SK-N-DZ (cell line): ENCODE measurements around the gene KIAA0319L.
"Not testable (repeated sequence)": the region's sequence is repeated elsewhere in the genome, so short reads cannot be mapped to it uniquely, and the experiment has no call there.

Experiments used
- DNase-seq: peaks from one replicate; pipeline ENCODE4 v3.0.0-alpha.2; 2015; ENCODE audit warnings: low spot score

The KIAA0319L gene

DNA sequence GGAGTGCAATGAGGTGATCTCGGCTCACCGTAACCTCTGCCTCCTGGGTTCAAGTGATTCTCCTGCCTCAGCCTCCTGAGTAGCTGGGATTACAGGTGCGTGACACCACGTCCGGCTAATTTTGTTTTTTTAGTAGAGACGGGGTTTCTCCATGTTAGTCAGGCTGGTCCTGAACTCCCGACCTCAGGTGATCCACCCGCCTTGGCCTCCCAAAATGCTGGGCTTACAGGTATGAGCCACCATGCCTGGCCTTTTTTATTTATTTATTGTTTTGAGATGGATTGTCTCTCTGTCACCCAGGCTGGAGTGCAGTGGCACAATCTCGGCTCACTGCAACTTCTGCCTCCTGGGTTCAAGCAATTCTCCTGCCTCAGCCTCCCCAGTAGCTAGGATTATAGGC is 24.4 kb upstream of the KIAA0319L start:
- DNase-seq = not testable (repeated sequence)

DNA sequence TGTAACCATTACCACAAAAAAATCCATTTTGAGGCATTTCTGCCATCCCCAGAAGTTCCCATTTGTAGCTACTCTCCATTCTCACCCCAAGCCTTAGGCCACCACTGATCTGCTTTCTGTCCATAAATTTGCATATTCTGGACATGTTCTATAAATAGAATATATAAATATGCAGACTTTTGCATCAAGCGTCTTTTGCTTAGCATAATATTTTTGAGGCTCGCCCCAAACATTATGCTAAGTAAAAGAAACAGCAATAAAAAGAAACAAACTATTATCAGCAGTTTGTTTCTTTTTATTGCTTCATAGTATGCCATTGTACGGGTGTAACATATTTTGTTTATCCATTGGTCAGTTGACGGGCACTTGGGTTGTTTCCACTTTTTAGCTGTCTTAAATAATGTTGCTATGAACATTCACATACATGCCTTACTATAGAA is 23.8 kb upstream of the KIAA0319L start:
- no peak for DNase-seq

DNA sequence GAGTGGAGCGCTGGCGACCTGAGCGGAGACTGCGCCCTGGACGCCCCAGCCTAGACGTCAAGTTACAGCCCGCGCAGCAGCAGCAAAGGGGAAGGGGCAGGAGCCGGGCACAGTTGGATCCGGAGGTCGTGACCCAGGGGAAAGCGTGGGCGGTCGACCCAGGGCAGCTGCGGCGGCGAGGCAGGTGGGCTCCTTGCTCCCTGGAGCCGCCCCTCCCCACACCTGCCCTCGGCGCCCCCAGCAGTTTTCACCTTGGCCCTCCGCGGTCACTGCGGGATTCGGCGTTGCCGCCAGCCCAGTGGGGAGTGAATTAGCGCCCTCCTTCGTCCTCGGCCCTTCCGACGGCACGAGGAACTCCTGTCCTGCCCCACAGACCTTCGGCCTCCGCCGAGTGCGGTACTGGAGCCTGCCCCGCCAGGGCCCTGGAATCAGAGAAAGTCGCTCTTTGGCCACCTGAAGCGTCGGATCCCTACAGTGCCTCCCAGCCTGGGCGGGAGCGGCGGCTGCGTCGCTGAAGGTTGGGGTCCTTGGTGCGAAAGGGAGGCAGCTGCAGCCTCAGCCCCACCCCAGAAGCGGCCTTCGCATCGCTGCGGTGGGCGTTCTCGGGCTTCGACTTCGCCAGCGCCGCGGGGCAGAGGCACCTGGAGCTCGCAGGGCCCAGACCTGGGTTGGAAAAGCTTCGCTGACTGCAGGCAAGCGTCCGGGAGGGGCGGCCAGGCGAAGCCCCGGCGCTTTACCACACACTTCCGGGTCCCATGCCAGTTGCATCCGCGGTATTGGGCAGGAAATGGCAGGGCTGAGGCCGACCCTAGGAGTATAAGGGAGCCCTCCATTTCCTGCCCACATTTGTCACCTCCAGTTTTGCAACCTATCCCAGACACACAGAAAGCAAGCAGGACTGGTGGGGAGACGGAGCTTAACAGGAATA is 20.1 kb upstream of the KIAA0319L start:
- no peak for DNase-seq

DNA sequence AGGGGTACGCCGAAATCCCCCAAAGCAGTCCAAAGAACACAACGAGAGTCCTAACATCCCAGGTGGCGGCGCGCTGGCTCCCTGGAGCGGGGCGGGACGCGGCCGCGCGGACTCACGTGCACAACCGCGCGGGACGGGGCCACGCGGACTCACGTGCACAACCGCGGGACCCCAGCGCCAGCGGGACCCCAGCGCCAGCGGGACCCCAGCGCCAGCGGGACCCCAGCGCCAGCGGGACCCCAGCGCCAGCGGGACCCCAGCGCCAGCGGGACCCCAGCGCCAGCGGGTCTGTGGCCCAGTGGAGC is 19.5 kb upstream of the KIAA0319L start:
- DNase-seq = not testable (repeated sequence)

DNA sequence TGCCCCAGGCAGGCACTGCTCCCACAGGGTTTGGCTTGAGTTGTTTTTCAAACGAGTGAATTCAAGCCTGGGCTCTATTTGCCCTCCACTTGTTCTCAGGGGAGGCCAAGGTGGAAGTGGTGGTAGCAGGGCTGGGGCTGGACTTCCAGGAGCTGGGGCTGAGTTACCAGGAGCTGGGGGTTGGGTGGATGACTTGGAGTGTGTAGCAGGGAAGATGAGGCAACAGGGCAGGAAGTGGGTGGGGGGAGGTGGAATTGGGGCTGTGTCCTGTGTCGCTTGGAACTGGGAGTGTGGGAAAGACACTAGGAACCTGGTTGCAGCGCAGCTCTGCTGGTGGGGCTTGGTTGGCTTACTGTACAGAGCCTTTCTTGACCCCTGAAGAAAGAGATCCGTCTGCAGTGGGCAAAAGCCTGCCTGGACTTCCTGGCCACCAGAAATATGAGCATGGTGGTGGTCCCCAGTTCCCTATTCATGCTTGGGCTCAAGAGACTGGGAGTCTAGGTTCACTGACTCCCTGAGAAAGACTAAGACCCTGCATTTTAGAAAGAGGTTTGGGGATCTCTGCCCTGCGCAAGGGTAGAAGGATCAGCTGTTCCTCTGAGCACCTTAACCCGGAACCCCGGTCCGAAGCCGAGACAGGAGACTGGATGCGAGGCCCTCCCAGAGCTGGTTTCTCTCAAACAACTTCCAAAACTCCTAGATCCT is 19.0 kb upstream of the KIAA0319L start:
- DNase-seq = no peak

DNA sequence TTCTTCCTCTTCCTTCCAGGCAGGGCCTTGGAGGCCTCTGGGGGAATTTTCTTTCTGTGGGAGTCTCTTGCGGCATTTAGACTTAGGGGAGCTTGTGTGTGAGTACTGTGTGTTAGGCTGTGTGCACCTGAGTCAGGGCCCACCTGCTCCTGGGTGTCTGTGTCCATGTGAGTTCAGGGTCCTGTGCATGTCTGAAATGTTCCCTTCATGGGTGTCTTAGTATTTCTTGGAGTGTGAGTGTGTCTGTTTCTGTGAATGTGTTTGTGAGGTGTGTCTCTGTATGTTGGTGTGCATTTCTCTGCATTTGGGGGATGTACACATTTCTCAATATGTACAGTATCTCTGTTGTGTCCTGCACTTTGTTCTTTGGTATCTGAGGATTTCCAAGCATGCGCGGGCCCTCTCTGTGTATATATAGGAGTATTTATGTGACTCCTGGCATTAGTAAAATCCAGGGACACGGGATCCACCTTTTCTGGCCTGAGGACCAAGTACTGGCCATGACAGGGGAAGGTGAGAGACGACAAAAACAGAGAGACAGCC is 18.3 kb upstream of the KIAA0319L start:
- DNase-seq = no peak

DNA sequence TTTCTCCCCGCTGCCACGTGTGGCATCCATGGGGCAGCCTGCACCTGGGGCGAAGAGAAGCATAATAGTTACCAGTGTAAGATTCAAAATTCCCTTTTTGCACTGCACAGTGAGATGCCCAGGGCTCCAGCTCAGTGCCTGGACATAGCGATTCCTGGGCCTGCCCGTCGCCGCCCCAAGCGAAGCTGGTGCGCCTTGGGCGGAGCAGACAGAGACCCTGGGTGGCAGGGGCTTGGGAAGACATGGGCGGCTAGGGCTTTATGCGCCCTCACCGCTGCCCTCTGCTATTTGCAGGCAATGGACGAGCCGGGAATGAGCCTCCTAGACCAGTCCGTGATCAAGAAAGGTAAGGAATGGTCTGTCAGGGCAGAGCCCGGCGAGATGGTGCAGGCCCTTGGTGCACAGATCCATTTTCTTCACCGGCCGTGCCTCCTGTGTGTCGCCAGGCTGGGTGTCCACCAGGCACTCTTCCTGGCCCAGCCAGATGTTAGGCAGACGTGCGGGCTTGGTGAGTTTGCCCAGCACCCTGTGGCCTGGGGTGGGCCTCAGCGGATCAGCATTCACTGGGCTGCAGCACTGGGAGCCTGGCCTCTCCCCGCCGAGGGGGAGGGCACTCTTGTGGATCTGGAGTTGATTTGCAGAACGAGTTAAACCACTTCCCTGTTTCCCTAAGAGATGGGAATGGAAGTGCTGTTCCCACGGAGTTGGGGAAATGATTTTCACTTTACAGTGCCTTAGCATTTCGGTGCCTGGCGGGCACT is 17.6 kb upstream of the KIAA0319L start:
- DNase-seq = no peak

DNA sequence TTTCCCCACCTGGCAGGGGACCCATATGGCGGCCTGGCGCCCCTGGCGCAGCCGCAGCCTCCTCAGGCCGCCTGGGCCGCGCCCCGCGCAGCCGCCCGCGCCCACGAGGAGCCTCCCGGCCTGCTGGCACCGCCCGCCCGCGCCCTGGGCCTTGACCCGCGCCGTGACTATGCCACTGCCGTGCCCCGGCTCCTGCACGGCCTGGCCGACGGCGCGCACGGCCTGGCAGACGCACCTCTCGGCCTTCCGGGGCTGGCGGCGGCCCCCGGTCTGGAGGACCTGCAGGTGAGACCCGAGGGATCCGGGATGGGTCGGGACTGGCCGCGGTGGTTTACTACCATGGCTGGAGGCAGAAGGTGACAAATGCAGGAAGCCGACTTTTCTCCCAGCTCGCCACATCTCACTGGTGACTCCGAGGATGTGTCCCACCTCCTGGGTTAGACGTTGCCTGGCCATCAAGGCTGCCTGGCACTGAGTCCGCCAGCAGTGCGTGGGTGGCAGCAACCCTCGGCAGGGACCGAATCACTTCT is 17.0 kb upstream of the KIAA0319L start:
- no peak for DNase-seq

DNA sequence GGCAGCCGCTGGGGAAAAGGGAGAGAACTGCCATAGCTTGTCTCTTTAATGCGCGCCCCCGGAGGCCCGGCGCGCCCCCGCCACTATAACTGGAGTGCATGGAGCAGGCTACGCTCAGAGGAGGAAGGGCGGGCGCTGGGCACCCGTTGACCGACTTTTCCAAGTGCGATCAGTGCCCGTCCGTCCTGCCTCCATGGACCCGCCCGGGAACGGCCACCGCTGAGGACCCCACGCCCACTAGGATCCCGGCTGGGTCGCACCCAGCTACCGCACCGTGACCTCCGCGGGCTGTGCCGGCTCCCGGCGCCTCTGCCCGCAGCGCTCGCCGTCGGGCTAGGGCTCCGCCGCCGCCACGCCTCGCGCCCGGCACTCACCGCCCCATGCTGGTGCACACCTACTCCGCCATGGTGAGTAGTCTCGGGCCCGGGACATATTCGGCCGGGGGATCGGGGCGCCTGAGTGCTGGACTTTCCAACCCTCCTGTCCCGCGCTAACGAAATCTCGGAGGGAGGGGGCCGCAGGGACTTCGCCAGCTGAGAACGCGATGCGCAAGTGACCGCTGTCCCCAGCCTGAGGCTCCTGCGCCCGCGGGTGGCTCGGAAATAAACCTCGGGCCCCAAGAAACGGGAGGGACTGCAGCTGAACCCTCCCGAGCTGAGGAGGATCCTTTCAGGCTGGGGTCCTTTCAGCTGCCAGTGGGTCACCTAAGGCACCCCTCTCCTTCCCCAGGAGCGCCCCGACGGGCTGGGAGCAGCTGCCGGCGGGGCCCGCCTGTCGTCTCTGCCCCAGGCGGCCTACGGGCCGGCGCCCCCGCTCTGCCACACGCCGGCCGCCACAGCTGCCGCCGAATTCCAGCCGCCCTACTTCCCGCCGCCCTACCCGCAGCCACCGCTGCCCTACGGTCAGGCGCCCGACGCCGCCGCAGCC is 16.3 kb upstream of the KIAA0319L start, which contains the start of gene TFAP2E:
TFAP2E (plus strand) TSS at position 117 of the 927 bp plus-strand sequence; CDS start at position 381, 264 bp downstream.
- DNase-seq = no peak

DNA sequence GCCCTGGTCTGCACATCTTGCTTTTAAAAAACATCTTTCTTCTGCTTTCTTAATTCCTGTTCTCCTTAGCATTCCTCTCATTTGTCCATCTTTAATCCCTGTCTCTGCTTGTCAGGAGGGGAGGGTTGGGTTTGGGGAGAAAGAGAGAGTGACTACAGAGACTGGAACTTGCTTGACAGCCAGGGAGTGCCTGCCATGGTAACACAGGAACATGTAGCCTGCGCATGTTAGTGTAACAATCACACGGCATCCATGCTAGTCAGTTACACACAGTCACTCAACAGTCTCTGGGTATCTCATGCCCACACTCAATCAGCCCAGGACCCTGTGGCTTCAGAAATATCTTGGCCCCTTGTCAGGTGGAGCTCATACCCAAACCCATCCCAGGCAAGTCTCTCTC is 15.1 kb upstream of the KIAA0319L start:
- DNase-seq = no peak

DNA sequence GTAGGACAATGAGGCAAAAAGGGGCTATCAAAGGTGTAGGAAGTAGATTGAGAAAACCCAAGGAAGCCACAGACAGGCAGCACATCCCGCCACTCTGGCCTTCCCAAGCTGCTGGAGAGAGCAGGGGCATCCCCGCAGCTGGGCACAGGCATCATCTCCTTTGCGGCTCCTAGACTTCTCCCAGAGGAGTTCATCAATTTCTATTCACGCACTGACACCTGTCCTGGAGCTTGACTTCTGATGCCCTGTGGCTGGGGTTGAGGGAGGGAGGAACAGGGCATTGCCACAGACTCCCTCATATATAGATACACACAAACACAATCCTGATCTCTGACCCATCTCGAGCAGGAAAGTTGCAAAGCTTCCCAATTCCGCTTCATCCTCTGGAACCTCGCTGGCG is 14.1 kb upstream of the KIAA0319L start:
- no peak for DNase-seq

DNA sequence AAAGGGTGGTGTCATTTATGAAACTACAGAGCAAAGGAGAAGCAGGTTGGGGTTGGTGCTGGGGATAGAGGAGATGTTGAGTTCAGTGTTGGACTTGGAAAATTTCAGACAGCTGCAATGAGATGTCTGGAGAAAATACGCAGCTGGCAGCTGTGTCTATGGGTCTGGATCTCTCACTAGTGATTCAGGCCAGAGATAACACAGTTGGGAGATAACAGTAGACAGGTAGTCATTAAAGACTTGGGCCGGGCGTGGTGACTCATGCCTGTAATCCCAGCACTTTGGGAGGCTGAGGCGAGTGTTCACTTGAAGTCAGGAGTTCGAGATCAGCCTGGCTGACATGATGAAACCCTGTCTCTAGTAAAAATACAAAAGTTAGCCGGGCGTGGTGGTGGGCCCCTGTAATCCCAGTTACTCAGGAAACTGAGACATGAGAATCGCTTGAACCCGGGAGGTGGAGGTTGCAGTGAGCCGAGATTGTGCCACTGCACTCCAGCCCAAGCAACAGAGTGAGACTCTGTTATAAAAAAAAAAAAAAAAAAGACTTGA is 13.5 kb upstream of the KIAA0319L start:
- DNase-seq = peak; percentile 47

DNA sequence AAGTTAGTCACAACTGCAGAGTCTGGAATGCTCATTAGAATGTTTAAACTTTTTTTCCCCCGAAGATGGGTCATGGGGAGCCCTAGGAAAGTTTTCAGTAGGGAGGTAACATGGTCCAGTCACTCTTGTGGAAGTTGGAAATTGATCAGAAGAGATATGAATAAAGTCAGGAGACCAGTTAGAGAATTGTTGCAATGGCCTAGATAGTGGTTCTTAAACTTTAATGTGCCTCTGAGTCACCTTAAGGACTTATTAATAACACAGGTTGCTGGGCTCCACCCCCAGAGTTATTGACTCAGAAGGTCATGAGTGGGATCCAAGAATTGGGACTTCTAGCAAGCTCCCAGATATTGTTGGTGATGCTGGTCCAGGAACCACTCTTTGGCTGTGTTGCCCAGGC is 12.7 kb upstream of the KIAA0319L start:
- no peak for DNase-seq

DNA sequence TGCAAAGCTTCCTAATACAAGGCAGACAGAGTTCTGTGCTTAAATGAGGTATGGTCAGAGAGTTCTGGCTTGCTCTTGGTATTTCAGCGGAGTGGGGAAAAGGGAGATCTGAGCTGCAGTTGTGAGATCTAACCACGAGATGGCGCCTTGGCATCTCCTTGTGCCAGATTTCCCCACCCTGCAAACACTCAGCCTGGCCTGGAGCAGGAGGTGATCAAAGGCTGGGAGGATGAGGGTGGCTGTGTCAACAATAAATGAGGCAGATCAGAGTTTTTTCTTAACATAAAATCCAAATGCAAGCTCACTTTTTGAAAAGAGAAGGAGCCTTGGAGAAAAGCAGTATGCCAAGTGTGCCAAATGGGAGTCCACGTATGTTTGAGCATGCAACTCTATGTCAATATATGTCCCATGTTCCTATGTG is 11.8 kb upstream of the KIAA0319L start:
- peak; percentile 69 for DNase-seq

DNA sequence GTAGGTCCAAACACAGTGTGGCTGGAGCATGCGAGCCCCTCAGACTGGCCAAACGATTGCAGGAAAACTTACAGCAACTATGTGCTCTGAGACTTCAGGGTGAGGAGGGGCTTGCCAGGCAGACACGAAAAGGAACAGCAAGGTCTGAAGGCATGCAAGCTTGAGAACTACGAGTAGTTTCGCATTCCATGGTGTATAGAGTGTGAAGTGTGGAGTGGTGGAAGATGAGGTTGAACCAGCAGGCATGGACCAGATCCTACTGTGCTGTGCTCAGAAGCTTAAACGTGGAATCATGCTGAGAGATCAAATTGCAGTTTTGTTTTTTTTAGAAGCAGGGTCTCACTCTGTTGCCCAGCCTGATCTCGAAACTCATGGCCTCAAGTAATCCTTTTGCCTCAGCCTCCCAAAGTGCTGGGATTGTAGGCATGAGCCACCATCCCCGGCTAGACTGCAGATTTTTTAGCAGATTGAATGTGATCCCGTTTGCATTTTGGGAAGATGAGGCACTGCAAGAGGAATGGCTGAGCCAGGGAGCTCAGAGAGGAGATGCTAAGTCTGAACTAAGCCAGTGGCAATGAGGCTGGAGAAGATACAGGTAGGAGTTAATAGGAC is 10.8 kb upstream of the KIAA0319L start:
- no peak for DNase-seq

DNA sequence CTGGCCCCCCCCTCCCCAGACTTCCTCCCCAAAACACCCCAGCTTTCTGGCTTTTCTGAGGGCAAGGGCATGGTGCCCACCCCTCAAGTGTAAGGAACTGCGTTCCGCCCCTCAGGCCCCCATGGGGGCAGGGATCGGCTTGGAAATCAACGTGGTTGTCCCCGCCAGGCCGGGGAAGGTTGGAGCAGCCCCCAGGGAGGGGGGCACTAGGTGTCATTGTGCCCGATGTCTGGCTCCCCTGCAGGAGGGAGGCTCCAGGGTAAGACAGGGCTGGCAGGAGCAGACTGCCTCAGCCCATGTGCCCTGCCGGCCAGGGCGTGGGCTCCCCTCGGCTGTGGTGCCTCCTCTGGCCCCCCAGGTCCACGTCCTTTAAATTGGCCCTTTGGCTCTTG is 8.5 kb upstream of the KIAA0319L start:
- no peak for DNase-seq

DNA sequence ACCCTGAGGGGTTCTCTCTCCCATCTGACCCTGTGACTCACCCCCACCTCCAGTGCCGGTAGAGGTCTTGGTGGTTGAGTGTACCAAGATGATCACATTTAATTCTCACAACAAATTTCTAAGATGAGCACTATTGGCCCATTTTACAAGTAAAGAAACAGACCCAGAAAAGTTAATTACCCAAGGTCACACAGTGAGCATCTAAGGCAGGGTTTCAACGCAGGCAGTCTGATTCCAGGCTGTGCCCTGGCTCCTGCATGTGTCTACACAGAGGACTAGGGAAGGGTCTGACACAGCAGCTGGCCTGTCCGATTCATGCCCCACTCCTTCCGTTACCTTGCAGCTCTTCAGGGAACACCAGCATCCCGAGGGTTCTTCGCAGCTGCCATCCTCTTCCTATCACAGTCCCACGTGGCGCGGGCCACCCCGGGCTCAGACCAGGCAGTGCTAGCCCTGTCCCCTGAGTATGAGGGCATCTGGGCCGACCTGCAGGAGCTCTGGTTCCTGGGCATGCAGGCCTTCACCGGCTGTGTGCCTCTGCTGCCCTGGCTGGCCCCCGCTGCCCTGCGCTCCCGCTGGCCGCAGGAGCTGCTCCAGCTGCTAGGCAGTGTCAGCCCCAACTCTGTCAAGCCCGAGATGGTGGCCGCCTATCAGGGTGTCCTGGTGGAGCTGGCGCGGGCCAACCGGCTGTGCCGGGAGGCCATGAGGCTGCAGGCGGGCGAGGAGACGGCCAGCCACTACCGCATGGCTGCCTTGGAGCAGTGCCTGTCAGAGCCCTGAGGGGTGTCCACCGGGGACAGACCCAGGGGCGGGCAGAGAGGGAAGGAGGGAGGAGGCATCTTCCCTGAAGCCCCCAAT is 7.9 kb upstream of the KIAA0319L start:
- DNase-seq = no peak

DNA sequence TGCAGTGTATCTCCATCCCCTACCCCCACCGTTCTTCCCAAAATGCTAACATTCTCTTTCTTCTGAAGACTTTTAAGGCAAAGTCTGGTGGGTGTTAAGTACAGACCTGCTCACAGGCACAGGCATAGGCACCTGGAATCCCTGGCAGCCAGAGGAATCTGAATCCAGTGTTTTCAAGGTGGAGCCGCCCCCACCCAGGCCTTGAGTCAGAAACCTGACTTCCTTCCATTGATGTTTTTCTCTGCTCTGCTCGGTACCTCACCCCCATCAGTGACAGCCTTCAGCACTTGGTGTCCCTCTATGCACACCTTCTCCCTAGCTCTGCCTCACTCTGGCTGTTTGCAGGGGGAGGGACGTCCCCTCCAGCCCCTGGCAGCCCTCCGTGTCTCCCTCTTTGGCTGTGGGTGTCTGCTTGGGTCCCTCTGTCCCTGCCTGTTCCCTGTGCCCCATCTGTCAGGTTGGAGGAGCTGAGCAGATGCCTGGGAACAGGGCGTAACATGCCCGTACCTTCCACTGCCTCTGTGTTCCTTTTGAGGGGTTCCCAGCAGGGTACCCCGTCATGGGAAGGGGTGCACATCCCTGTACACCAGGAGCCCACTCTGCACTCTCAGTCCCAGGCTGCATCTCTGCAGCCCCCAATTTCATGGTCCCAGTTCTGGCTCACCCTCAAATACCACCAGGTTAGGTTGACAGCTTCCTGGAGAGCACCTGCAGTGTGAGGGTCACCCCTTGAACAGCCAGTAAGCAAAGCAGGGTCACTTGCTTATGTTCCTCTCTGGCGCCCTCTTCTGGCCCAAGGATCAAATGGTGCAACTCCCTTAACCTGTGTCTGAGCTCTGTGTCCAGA is 7.1 kb upstream of the KIAA0319L start:
- DNase-seq = peak; percentile 72
